Activated CD8-positive, alpha-beta memory T cell treated with anti-CD3 and anti-CD28 coated beads, Interleukin-2, amount 50 U/mL, for 1 hour (primary cell): ENCODE results near the gene SLC39A11.
"Not testable (repeated sequence)": the region's sequence is repeated elsewhere in the genome, so short reads cannot be mapped to it uniquely, and the experiment has no call there.

Experiments
- DNase-seq: peaks from one replicate; pipeline ENCODE4 v3.0.0-alpha.2; 2020; ENCODE audit errors: extremely low read depth

Gene SLC39A11

DNA sequence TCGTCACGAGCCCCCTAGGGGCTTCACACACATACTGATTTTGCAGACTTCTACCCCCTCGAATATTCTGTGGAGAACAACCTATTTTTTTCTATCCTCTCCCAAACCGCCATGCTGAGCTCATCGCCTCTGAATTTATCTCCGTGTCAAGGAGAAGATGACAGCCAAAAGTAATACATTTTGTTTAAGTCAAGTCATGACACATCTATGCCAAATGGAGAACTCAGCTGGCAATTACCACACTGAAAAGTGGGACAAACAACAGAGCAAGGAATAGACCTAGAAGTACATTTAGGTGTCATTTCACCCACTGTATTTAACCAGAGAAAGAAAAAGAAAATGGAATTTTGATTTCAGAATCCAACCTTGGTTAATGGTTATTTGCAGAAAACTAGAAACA lies 260.2 kb downstream of the SLC39A11 start:
- no peak for DNase-seq

DNA sequence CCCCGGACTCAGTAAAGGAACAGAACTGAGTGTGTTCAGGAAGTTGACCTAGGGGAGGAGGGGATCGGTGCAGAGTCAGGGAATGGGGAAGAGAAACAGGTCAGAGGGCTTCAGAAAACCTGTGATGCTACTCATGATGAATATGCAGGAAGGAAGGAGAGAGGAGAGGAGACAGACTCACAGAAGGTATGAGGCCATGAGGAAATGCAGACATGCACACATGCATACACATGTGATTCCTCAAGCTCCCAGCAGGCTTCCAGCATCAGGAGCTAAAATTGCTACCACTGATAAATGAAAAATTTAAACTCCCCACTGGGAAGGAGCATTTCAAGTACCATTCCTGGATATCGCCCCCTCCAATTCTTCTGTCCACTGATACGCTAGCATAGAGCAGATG lies 262.6 kb downstream of the SLC39A11 start:
- no peak for DNase-seq

DNA sequence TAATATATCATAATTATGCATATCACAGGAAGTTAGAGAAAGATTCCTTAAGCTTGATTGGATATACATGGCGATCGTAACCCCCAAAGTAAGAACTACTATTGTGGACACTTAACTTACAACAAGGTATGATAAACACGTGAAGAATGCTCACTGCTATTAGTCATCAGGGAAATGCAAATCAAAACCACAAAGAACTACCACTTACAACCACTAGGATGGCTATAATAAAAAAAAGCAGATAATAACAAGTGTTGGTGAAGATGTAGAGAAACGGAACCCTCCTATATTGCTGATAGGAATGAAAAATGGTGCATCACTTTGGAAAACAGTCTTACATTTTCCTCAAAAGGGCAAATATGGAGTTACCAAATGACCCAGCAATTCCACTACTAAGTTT lies 265.9 kb downstream of the SLC39A11 start:
- no peak for DNase-seq

DNA sequence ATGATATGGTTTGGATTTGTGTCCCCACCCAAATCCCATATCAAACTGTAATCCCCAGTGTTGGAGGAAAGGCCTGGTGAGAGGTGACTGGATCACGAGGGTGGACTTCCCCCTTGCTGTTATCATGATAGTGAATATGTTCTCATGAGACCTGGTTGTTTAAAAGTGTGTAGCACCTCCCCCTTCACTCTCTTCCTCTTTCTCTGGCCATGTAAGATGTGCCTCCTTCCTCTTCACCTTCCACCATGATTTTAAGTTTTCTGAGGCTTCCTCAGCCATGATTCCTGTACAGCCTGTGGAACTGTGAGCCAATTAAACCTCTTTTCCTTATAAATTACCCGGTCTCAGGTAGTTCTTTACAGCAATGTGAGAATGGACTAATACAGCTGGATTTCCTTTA lies 266.4 kb downstream of the SLC39A11 start:
- not testable (repeated sequence) for DNase-seq

DNA sequence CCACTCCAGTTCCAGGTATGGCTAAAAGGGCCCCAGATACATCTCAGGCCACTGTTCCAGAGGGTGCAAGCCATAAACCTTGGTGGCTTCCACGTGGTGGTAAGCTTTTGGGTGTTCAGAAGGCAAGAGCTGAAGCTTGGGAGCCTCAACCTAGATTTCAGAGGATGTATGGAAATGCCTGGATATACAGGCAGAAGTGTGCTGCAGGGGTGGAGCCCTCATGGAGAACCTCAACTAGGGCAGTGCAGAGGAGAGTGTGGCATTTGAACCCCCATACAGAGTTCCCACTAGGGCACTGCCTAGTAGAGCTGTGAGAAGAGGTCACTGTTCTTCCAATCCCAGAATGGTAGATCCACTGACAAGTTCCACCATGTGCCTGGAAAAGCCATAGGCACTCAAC lies 267.3 kb downstream of the SLC39A11 start:
- no peak for DNase-seq

DNA sequence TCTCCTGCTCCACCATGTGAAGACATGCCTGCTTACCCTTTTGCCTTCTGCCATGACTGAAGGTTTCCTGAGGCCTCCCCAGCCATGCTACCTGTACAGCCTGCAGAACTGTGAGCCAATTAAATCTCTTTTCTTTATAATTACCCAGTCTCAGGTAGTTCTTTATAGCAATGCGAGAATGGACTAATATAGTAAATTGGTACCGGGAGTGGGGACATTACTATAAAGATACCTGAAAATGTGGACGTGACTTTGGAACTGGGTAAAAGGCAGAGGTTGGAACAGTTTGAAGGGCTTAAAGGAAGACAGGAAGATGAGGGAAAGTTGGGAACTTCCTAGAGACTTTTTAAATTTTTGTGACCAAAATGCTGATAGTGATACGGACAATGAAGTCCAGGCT lies 268.2 kb downstream of the SLC39A11 start:
- DNase-seq: not testable (repeated sequence)

DNA sequence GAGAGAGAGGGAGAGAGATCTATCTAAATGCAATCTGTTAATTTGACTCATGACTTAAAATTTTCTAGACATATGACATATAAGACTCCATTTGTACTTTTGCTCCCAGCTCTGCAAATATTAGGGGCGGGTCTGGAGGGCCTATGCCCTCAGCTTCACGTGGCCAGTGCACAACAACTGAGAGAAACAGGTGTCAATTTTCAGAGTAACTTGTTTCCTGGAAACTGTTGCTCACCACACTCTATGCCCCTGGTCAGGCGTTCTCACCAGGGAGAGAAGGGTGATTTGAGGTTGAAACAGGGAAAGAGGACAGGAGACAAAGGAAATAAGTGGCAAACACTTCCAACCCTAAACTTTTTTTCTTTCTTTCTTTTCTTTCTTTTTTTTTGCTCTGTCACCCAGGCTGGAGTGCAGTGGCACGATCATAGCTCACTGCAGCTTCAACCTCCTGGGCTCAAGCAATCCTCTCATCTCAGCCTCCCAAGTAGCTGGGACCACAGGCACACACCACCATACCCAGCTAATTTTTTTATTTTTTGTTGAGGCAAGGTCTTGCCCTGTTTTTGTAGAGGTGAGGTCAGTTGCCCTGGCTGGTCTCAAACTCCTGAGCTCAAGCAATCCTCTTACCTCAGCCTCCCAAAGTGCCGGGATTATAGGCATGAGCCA lies 270.0 kb downstream of the SLC39A11 start:
- DNase-seq: no peak

DNA sequence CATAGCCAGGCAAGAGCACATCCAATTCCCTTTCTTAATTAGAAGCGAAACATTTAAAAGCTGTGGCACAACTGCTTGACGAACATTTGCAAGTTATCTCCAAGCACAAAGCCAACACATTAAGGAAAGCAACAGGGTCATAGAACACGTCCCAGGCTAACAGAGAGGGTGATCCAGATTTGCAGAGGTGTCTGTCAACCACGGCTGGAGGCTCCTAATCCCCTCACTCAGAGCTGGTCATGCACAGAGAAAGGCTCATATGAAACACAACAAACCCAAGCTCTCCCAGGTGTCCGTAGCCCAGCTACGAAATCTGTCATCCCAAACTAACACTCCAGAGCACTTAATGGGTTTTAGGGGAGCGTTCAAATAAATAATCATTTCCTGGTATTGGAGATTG lies 276.1 kb downstream of the SLC39A11 start:
- no peak for DNase-seq

DNA sequence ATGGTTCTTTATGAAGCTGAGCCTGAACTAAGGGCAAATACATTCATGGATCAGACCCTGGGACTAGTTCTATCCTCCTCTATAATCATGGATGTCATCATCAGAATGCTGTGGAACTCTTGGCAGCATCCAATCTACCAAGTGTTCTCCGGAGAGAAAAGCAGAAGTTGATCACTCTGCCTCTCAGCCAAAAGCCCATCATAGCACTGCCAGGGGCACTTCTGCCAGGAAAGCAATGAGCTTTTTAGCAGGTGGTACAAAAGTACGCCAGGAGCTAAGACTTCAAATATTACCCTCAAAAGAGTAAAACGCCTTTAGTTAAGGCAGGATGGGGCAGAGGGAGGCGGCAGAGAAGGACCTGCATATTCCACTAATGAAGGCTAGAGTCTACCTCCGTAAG lies 279.0 kb downstream of the SLC39A11 start:
- DNase-seq: no peak

DNA sequence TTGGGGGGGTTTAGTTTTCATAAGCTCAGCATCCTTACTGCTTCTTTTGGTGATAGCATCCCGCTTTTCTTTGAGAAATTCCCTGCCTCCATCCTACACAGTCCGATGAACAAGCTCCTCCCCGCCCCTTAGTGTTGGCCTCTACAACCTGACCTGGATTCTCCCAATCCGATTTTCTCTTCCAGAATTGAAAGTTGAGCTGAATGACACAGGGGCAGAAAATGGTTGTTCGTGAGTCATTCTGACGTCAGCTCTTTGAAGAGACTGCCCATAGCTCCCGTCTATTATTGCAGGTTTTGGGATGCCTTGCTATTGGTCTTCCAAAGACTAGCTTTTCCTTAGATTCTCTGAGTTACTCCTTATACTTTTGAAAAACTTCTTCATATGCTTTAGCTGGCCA lies 279.7 kb downstream of the SLC39A11 start:
- DNase-seq: no peak

DNA sequence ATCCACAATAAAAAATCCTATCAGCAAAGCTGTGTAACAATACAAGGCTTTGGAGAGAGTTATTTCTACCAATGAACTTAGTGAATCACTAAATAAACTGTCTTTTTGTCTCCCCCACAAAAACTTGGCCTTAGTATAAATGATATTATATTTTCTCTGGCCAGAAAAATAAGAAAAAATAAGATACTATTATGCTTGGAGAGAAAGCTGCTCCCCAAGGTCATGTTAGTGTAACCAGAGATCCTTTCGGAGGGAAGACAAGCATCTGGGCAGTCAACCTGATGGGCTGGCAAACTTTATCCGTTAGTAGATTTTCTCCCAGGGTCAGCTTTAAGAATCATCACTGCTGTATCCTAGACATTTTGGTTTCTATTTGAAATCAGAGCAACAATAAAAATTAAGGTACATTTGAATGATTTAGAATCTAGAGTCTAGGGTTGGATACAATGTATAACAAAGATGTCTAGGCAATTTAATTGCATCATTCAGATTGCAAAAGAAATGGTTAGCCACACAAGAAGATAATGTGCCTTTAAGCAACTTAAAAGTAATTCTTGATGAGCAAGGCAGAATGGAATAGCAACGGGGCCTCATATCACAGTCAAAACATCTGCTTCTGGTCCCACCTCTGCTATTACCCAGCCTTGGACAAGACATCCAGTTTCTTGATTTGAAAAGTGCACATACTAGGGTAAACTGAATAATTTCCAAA lies 280.4 kb downstream of the SLC39A11 start:
- DNase-seq: no peak

DNA sequence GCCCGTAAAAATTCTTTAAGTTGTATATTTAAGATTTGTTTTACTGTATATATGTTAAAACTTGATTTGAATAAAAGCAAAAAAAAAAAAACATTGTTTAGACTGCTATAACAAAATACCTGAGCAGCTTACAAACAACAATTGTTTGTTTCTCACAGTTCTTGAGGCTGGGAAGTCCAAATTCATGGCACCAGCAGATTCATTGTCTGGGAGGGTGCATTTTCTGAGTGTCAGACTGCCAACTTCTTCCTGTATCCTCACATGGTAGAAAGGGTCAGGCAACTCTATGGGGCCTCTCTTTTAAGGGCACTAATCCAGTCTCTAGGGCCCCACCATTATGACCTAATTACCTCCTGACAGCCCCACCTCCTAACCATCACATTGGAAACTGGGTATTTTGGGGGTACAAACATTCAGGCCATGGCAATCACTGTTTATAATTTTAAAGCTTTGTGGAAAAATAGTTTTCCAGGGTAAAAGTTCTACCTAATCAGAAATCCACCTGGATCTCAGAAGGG lies 281.4 kb downstream of the SLC39A11 start:
- no peak for DNase-seq

DNA sequence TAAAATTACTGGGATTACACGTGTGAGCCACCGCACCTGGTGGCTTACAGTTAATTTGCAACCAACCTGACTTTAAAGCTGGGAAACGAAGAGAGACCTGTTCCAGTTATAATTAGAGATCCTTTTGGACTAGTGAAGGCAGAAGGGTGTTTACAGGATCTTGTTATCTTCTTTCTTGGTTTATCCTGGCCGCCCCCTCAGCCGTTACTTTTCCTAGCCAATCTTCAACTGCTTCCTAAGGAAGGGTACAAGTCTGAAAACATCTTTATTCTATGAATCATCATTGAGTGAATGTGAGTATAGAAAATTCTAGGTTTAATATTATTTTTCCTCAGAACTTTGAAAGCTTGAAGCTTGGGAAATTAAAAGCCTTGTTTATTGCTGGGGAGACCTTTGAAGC lies 286.5 kb downstream of the SLC39A11 start:
- DNase-seq: no peak

DNA sequence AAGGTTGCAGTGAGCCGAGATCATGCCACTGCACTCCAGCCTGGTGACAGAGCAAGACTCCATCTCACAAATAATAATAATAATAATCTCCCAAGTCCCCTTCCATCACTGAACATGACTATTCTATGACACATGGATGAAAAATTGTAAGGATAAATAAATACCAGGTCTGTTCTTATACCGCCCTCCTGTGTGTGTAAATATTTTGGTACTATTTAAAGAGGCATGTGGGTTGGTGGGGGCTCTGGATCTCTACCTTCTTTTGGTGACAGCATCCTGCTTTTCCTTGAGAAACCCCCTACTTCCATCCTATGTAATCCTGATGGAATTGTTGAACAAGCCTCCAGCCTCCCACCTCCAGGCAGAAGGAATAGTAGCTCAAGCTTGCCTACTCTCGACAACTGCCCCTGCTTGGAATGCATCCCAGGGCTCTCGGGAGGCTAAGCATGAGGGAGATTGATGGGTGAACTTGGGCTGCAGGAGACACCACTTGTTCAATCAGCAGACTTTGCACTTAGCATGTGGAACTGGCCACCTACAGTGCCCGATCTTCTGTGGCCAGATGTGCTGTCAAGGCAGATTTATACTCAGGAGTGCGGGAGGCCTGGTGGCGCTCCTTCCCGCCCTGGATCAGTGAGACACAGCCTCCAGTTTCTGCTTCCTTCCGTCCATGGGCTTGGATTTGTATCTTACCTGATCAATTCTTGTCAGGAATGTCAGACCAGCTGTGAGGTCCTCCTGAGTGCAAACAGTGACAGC lies 287.4 kb downstream of the SLC39A11 start:
- DNase-seq: no peak

DNA sequence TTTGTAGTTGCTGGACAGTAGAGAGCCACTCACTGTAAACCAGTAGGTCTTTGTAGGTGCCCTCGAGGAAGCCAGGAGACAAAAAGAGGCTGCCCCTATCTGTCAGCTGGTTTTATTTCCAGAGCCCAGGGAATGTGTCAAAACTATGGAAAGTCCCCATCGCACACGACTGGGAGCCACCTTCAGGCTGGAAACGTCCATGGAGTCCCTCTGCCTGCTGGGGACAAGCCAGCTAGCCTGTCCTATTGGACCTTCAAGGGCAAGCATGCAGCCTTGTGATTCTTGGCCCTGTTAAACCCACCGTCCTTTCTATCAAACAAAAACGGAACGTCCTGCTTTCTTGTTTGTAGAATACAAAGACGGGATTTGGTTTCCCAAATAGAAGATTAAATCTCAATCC lies 289.8 kb downstream of the SLC39A11 start:
- DNase-seq: no peak

DNA sequence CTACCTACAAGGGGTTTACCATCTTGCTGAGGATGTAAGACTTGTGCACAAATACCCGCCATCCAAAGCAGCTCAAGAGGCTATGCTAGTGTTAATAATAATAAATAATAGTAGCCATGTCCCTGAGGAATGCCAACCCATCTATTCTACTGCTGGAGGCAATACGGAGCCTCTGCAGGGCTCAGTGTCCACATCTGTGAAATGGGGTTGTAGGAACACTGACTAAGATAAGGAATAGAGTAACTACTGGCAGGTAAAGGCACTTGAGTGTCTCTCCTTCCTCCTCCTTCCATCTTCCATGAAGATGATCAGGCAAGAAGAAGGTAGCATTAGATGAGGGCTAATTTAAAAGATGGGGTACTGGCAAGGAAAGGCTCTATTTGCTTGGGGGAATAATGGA lies 295.3 kb downstream of the SLC39A11 start:
- DNase-seq: no peak

DNA sequence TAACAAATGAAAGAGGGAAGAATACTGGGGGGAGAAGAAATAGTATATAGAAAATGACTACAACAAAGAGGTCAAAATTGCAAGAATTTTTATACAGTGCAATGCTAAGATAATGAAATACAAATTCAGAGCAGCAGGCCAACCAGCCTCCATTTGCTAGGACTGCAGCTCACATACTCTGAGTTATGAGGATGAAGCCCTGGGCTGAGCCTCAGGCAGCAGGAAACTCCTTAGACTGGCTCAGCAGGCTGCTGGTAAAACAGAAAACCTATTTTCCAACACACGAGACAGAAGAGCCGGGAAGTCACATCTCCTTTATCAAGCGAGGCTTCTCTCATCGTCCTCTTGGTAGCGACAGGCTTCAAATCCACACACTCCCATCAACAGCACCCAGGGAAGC lies 296.5 kb downstream of the SLC39A11 start:
- no peak for DNase-seq

DNA sequence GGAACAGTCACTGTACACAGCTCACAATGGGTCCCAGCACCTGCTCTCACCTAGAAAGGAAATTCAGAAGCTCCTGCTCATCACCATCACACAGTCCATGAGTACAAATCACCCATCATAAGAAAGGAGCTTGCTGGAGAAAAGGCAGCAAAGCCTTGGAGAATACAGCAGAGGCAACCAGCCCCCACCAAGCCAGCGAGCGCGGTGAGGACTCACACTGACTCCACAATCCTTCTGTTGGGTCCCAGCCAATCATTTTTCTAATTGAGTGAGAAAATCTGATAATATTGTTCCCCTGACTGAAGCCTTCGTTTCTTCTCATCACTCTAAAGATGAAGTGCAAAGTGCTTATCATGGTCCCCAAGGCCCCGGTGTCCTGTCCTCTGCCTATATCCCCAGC lies 298.3 kb downstream of the SLC39A11 start:
- no peak for DNase-seq

DNA sequence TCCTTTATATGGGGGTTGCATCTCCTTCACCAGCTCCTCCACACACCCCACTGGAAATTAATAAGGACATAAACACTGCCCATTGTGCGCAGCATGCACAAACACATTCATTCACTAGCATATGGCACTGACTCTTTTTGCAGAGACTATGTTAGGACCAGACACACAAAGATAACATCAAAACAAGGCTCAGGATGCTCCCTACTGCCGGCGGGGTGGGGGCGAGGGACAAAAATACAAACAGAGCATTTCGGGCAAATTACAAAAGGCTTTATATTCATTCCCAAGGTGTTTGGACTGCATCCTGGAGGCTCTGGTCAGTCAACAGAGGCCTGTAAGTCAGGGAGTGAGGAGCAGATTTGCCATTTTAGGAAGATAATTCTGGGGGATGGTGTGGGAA lies 299.7 kb downstream of the SLC39A11 start:
- DNase-seq: no peak

DNA sequence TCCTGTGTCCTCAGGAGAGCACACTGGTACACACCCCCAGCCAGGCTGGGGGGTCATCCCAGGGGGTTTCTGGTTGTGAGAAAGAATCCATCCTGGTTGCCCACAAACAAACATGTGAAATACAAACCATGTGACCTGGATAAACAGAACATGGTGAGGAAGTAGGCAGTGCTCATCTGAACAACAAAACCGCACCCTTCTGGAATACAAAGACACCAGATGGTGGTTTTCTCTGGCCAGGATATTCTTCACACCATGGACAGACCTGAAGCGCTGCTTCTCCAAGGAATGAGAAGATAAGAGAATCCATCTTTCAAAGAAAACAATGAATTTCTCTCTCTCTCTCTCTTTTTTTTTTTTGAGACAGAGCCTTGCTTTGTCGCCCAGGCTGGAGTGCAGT lies 302.3 kb downstream of the SLC39A11 start:
- no peak for DNase-seq

DNA sequence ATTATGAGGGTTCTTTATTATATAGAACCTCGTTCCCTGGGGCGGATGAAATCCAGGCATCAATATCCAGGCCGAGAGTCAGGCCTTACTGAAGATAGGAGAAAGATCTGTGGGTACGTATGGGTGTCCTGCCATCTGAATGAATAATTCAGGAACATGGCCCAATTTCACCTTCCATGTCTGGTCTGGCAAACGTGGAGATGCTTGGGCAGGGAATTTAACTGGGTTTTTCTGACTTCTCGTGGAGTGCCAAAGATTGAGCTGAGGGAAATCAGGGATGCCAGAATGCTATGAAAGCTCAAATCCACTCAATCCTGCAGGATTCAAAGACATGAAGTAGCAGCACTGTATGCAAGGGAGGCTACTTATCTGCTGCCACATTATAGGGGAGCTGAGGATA lies 302.8 kb downstream of the SLC39A11 start:
- no peak for DNase-seq

DNA sequence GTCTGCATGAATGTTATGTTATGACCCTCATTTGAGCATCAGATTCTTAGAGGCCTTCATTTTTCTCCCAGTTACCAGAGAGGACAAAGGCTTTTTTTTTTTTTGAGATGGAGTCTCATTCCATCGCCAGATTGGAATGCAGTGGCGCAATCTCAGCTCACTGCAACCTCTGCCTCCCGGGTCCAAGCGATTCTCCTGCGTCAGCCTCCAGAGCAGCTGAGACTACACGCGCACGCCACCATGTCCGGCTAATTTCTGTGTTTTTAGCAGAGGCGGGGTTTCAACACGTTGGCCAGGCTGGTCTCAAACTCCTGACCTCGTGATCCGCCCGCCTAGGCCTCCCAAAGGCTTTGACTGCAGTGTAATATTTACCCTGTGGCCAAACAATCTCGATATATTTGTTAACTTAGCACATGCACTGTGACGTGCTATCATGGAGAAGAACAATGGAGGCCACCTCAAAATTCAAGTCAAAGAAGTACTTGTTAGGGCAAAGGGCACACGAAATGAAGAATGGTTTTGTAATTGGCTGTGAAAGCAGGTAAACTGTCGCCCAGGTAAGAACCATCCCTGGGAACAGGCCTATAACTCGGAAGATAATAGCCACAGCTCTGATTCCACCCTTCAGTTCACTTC lies 303.4 kb downstream of the SLC39A11 start:
- DNase-seq: no peak
